H1 (cell line): Measurements from ENCODE around the gene ELP4. TPM values are rescaled to one million over a fixed set of nuclear protein-coding genes. Genes with fewer than 3 reads are reported as not detected.

ENCODE experiments used
- polyA plus RNA-seq, 7 experiments: library from polyadenylated mRNA; depleted of rRNA in 3 of 7; stranded (reverse) in 5 of 7; unstranded in 2 of 7; fragments of >200 nt in 5 of 7; fragments of 200-250 nt in 2 of 7; gene quantifications; 1 replicate in 5 of 7; 2 replicates in 1 of 7; 4 replicates in 1 of 7; pipeline versions ENCODE4 v1.2.1 to v1.2.3, GENCODE V29; 2011 to 2013; ENCODE audit warnings: missing spikeins in 2 of 7, mixed read lengths in 2 of 7
- total RNA-seq: library from RNA; stranded (reverse); fragmentation: NEBNext Ultra II Directional; extraction: Animal tissue kit (Norgen Biotek cat#: 25700); gene quantifications from 2 replicates; pipeline ENCODE4 v1.2.1, GENCODE V29; 2021
- TF ChIP-seq, protein P1 (sequence below): IDR thresholded peaks from 2 replicates; pipeline ENCODE4 v1.6.1; 2012; ENCODE audit warnings: inconsistent platforms

ELP4 gene
- total and polyA plus RNA-seq, 2 of the 8 experiments (the other 6 are each of a cell fraction or from before 2014, with no cell fraction given): 14.0 to 18.6 TPM

DNA sequence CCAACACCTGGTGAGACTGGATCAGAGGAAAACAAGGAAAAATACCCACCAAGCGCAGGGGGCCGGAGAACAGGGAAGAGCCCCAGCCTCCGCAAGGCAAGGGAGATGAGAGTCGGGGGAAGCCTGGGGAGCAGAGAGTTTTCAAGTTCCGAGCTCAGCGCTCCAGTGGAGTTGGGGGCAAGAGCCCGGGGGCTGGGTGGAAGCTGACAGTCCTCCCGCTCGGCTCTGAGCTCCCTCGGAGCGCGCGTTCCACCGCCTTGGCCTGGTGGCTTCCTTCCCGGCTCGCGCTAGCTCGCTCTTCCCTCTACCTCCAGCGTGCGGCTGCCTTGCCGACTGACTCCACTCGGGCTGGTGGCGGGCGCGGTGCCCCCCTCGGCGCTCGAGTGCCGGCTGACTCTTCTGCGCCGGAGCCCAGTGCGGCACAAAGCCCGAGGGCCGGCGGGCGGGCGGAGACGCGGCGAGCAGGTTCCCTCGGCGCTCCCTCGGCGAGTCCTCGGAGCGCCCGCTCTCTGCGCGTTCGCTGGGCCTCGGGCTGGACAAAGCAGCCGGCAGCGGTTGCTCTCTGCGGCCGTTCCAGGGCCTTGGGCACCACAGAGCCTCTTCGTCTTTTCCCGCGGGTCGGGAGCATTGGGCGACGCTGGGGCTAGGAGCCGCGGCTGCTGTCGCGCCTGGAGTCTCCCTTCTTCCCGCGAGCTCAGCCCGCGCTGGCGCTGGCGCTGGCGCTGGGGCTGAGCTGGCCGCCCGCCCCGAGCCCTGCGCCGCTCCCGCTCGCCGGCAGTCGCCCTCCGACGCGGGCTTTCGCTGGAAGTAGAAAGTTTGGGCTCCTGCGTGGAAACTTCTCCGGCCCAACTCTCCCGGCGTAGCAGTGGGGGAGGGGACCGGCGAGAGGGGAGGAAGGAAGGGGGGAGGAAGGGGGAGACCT is 300.6 kb downstream of the ELP4 start (continued):
- TF ChIP-seq, protein P1, sequence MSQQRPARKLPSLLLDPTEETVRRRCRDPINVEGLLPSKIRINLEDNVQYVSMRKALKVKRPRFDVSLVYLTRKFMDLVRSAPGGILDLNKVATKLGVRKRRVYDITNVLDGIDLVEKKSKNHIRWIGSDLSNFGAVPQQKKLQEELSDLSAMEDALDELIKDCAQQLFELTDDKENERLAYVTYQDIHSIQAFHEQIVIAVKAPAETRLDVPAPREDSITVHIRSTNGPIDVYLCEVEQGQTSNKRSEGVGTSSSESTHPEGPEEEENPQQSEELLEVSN: no peak; the same call in 1 of the 2 replicates
